VCaP (cell line): ENCODE measurements around the gene ABHD6.

ENCODE experiments used
- H3K27ac ChIP-seq: fragments of 450-650 bp; 2 replicates; pipeline ENCODE4 v1.5.1; 2017
- CTCF ChIP-seq: fragments of 450-650 bp; conservative IDR thresholded peaks from 2 replicates; pipeline ENCODE4 v1.5.1; 2017; ENCODE audit warnings: mild to moderate bottlenecking, moderate library complexity

Gene ABHD6

DNA sequence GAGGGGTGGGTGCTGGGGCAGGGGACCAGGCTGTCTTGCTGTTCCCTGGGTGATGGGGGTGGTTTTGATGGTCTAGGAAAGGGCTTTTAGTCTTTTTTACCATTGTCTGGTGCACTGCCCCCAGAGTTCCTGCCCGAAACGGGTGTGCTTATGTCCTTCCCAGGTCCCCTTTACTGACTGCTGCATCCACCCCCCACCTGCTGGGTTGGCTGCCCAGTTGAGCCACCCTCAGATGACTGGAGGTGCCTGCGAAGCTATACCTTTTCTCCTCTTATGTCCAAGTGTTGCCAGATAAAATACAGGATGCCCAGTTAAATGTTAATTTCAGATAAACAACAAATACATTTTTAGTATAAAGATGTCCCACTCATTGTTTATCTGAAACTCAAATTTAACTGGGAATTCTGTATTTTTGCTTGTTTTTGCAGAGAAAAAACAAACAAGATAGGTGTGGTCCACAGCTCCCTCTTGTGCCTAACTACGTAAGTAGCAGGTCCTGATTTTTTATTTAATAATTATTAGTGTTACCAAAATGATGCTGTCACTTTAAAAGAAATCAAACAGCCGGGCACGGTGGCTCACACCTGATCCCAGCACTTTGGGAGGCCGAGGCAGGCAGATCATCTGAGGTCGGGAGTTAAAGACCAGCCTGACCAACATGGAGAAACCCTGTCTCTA is 62.4 kb downstream of the ABHD6 start:
- peak; percentile 84 for TF ChIP-seq CTCF
- no peak overlapping the region; the same call in 1 of the 2 replicates for H3K27ac ChIP-seq

GRCh38 chr3:58305882-58306711 is 68.5 kb downstream of the ABHD6 start, which contains the start of the genes HTD2 and RPP14:
Gene HTD2, plus strand, starts transcription at chr3:58306520. Its CDS starts 11,094 bp downstream, at chr3:58317614.
Gene RPP14, plus strand, starts transcription at chr3:58306245. Its CDS starts 4,085 bp downstream, at chr3:58310330.
- peak; percentile 99 for TF ChIP-seq CTCF
- peak within 1 kb of the TSS; percentile 97 for H3K27ac ChIP-seq

DNA sequence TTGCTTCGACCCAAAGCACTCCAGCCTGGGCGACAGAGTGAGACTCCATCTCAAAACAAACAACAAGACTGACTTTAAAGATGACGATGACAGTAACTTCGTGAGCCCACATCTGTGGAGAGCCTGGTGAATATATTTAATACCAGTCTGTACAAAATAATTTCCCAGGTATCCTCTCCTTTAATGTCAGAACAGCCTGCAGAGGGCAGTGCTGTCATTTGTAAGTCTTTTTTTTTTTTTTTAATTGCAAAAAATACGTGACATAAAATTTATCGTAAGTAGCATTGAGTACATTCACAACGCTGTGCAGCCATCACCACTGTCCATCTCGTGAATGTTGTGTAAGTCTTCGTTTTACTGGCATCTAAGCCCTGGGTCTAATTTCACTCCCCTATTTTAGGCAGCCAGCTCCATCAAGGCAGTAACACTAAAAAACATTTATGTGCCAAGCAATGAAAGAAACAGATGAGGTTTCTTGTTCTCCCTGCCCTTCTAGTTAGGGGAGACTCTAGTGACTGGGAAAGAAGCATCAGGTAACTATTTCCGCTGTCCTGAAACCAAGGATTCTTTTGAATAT is 70.1 kb downstream of the ABHD6 start:
- H3K27ac ChIP-seq: peak overlapping the region; percentile 97
- peak; percentile 78 for TF ChIP-seq CTCF

GRCh38 chr3:58308728-58309127 is 71.1 kb downstream of the ABHD6 start:
- no peak for TF ChIP-seq CTCF
- H3K27ac ChIP-seq: peak overlapping the region; percentile 97; the same call in 1 of the 2 replicates

DNA sequence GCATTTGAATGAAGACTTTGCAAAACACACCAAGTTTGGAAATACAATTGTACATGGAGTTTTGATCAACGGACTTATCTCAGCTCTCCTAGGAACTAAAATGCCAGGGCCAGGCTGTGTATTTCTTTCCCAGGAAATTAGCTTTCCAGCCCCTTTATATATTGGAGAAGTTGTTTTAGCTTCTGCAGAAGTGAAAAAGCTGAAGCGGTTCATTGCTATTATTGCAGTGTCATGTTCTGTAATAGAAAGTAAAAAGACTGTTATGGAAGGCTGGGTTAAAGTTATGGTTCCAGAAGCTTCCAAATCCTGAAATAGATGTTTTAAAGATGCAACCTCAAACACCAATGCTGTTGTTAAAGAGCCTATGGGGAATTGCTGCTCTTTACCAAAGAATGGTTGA is 80.2 kb downstream of the ABHD6 start:
- no peak overlapping the region for H3K27ac ChIP-seq
- no peak for TF ChIP-seq CTCF

GRCh38 chr3:58321791-58322190 is 84.2 kb downstream of the ABHD6 start:
- TF ChIP-seq CTCF: no peak
- no peak overlapping the region for H3K27ac ChIP-seq

- no peak overlapping the region for H3K27ac ChIP-seq
- no peak for TF ChIP-seq CTCF
Measured at GRCh38 chr3:58322793-58323192, 85.2 kb downstream of the ABHD6 start.
